GM23338 (cell line): Measurements from ENCODE around the gene NFIB.

ENCODE experiments used
- EZH2phosphoT487 ChIP-seq: fragments of 200-600 bp; sonication (generic); IDR thresholded peaks from one replicate; pipeline ENCODE4 v1.8.1; 2018; ENCODE audit warnings: antibody characterized with exemption; ENCODE audit not compliant: unreplicated experiment
- NANOG ChIP-seq: IDR thresholded peaks from 2 replicates; pipeline ENCODE4 v1.6.1; 2016; ENCODE audit warnings: antibody characterized with exemption, borderline replicate concordance
- POLR2AphosphoS5 ChIP-seq: IDR thresholded peaks from 2 replicates; pipeline ENCODE4 v1.6.1; 2016; ENCODE audit warnings: antibody characterized with exemption, low read depth
- TF ChIP-seq, protein P1 (sequence below), 2 experiments: fragments of 200-600 bp in 1 of 2; sonication (generic) in 1 of 2; conservative IDR thresholded peaks; 2 replicates each; pipeline versions ENCODE4 v1.5.1 to v1.6.1; 2016 to 2017; ENCODE audit warnings: antibody characterized with exemption in 2 of 2, low read depth in 2 of 2, mild to moderate bottlenecking in 2 of 2, moderate library complexity in 1 of 2

DNA sequence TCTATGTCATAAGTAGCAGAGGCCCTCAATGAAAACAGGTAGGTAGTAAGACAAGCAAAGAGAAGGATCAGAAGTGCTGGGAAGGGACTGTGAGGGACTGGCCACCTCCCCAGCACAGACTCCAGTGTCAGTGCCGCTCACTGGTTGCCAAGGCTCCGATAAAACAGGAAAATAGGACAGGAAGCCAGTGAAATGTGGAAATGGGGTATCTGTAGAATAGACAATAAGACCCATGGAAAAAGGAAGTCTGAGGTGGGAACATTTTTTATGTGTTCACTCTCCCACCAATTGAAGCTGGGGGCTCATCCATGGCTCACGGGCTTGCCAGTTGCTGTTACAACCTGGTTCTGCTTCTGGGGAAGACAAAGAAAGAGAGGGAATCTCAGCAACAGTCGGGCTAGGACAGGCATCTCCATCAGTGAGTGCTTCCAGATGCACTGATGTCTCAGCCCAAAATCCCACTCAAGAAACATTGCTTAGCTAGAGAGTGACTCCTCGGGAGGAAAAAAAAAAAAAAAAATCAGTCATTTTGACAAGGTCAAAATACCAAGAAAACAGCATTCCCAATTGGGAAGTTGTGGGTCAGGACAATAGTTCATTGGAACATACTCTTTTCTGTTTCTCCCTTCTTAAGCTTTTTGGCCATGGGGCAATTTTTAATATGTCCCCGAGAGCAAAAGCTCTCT, 27.6 kb upstream of the NFIB start:
- TF ChIP-seq, protein P1, sequence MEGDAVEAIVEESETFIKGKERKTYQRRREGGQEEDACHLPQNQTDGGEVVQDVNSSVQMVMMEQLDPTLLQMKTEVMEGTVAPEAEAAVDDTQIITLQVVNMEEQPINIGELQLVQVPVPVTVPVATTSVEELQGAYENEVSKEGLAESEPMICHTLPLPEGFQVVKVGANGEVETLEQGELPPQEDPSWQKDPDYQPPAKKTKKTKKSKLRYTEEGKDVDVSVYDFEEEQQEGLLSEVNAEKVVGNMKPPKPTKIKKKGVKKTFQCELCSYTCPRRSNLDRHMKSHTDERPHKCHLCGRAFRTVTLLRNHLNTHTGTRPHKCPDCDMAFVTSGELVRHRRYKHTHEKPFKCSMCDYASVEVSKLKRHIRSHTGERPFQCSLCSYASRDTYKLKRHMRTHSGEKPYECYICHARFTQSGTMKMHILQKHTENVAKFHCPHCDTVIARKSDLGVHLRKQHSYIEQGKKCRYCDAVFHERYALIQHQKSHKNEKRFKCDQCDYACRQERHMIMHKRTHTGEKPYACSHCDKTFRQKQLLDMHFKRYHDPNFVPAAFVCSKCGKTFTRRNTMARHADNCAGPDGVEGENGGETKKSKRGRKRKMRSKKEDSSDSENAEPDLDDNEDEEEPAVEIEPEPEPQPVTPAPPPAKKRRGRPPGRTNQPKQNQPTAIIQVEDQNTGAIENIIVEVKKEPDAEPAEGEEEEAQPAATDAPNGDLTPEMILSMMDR (conservative IDR thresholded peaks at IDR 0.05; ENCODE audit: low read depth in 2 of 2), result no peak
- TF ChIP-seq EZH2phosphoT487 (no peak), POLR2AphosphoS5 (no peak), NANOG (no peak)
